GM13977 (cell line): ENCODE data around the gene NPAS3.

Experiments used
- DNase-seq: peaks from one replicate; pipeline ENCODE4 v3.0.0; 2012; ENCODE audit warnings: low spot score
- in situ Hi-C: fragments of 300-500 bp; cut with MboI; formaldehyde crosslinking; loops from one replicate; pipeline ENCODE4 v1.12.0; 2022; ENCODE audit warnings: low sequenced_read_pairs, low pct_unique_long_range_greater_than_20kb, mixed read lengths, inconsistent platforms; ENCODE audit not compliant: unreplicated experiment
- TF ChIP-seq, protein P1 (sequence below): IDR thresholded peaks from 2 replicates; pipeline ENCODE4 v1.5.1; 2012; ENCODE audit warnings: mild to moderate bottlenecking, control low read depth; ENCODE audit not compliant: insufficient read depth; ENCODE audit errors: extremely low read depth, missing control alignments

NPAS3 gene

DNA sequence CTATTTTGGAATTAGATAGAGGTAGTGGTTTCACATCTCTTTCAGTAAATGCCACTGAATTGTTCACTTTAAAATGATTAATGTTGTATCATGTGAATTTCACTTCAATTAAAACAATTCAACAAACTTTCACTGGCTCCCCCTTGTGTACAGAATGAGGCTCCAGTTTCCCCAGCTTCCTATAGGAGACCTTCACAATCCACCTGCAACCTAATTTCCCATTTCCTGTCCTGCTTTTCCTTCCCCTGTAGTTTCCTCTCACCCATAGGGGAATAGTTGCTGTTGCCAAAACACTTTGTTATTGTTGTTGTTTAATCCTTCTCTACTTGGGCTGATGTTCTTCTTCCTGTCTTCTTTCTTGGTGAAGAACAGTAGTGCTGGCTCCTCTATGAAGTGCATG is 59.8 kb downstream of the NPAS3 start:
- in situ Hi-C loops: no loop called here

DNA sequence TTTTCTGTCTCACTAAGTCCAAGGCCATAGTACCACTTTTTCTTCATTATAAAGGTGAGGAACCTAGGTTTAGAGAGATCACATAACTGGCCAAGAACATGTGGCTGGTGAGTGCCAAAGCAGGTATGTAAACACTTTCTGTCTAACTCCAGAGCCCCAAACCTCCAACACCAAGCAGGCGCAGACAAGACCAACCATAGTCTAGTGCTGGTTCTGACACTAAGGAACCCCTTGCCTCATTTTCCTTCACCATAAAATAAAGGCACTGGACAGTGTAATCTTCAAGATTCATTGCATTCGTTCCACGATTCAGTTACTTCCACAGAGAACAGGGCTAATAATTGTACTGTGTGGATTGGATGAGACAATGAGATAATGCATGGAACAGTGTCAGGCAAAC is 71.0 kb downstream of the NPAS3 start:
- TF ChIP-seq, protein P1, sequence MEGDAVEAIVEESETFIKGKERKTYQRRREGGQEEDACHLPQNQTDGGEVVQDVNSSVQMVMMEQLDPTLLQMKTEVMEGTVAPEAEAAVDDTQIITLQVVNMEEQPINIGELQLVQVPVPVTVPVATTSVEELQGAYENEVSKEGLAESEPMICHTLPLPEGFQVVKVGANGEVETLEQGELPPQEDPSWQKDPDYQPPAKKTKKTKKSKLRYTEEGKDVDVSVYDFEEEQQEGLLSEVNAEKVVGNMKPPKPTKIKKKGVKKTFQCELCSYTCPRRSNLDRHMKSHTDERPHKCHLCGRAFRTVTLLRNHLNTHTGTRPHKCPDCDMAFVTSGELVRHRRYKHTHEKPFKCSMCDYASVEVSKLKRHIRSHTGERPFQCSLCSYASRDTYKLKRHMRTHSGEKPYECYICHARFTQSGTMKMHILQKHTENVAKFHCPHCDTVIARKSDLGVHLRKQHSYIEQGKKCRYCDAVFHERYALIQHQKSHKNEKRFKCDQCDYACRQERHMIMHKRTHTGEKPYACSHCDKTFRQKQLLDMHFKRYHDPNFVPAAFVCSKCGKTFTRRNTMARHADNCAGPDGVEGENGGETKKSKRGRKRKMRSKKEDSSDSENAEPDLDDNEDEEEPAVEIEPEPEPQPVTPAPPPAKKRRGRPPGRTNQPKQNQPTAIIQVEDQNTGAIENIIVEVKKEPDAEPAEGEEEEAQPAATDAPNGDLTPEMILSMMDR: no peak
- no peak for DNase-seq
- in situ Hi-C loops: no loop called here

More for the DNA sequence above, 59.8 kb downstream of the NPAS3 start:
- DNase-seq: no peak
- TF ChIP-seq, protein P1: no peak

DNA sequence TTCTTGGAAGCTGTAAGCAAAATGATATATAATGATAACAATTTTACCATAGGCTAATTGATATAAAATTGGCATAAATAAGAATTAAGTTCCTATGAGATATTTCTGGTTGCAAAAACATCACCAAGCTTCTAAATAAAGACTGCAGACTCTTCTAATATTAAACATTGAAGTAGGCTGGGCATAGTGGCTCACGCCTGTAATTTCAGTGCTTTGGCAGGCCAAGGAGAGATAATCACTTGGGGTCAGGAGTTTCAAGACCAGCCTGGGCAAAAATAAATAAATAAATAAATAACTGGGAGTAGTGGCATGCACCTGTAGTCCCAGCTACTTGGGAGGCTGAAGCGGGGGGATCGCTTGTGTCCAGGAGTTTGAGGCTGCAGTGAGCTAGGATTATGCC is 71.8 kb downstream of the NPAS3 start:
- no peak for DNase-seq
- in situ Hi-C loops: no loop called here
- TF ChIP-seq, protein P1: no peak

DNA sequence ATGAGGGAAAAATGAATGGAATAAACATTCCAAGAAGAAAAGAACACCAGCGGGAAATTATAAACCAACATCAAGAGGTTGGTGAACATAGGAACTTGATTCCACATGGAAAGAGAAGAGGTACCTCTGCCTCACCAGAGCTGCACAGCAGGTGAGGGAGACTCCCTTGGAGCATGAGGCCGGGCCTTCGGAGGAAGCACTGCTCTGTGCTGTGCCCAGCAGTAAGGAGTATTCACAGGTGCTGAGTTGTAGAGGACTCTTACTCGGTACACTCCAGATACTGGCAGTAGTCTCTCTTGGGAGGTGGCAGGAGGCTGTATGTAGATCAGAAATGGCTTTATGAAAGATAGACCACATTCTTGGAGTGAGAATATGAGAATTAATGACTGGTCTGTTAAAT is 76.0 kb downstream of the NPAS3 start:
- no peak for DNase-seq
- in situ Hi-C loops: no loop called here
- TF ChIP-seq, protein P1: no peak

DNA sequence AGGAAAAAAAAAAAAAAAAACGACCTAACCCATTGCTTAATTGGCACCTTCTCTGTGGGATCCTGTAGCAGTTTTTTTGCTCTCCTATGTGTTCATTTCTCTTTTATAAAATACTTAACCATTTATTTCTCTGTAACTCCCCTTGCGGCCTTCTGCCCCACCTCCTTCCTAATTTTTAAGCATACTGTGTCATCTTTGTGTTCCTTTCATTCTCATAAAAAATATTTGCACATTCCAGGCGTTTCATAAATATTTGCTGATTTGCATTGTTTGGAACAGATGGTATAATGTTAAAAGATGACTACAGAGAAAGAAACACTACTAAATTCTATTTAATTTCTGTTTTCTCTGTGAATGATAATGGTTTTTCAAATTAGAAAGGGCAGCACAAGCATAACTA is 77.9 kb downstream of the NPAS3 start:
- in situ Hi-C loops: no loop called here
- TF ChIP-seq, protein P1: no peak
- DNase-seq: no peak

DNA sequence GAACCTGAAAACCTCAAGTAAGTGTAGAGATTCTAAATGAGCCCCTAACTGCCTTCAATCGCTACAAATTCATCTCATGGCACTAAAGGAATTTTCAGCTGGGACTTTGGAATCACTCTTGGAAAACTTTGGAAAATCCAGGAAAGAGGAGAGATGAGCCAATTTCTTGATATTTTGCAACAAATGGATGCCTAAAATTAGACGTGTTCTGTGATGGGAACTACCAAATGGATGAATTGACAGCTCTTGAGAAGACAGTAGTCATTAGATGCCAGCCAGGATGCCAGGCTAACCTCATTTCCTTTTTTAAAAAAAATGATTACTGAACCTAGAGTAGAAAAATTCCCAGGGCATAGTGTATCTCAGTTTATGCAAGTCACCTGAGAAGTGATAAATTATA is 78.3 kb downstream of the NPAS3 start:
- no peak for DNase-seq
- TF ChIP-seq, protein P1: no peak
- in situ Hi-C loops: no loop called here

DNA sequence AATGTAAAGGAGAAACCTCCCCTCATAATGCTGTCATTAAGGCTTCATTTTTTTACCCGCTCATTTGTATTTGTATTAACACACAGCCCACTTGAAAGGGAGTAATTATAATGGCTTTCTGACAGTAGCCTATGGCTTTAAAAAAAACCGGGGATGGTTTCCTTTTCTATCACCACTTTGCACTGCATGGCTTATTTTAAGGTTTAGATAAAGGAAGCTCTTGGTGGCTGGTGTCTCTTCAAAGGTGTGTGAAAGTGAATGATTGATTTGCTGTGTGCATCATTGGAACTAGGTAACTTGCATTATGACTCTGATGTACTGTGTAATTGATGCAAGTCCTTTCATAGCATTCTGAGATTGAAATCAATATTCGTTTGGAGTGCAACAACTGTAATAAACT is 80.7 kb downstream of the NPAS3 start:
- TF ChIP-seq, protein P1: no peak
- in situ Hi-C loops: no loop called here
- no peak for DNase-seq
